Endothelial cell of umbilical vein (primary cell): ENCODE results near the gene CPA4. TPM values are rescaled to one million over a fixed set of nuclear protein-coding genes. Genes with fewer than 3 reads are reported as not detected.
A peak's percentile ranks its signal among the peaks of the same experiment; 100 is the strongest.

ENCODE experiments used
- BruUV-seq: library from RNA; stranded (reverse); fragments of 400-500 nt; replicated peaks from 2 replicates; lab custom pipeline; 2021; lab: Mats Ljungman, UMichigan
- CTCF ChIA-PET: fragments of 300-600, 350-600 bp; sonication (Branson Sonifier 250); formaldehyde crosslinking; loops from one replicate; lab custom pipeline; 2021; ENCODE audit warnings: antibody characterized with exemption, inconsistent platforms; lab: Charles Lee
- POLR2A ChIA-PET: fragments of 300-600, 350-600 bp; sonication (Branson Sonifier 250); formaldehyde crosslinking; loops from one replicate; lab custom pipeline; 2021; ENCODE audit warnings: antibody characterized with exemption, inconsistent platforms; lab: Charles Lee
- DNase-seq: peaks from one replicate; pipeline ENCODE4 v3.0.0-alpha.2; 2011; ENCODE audit warnings: low read depth, low spot score
- FAIRE-seq: peaks from 2 replicates; lab custom pipeline; 2011; peaks lifted over from hg19 to GRCh38; lab: Jason Lieb, UNC
- H2AFZ ChIP-seq: 2 replicates; pipeline ENCODE4 v1.6.0; 2012; ENCODE audit warnings: low read depth, low read length, control low read depth, inconsistent platforms
- H3K27ac ChIP-seq: 2 replicates; pipeline ENCODE4 v1.5.1; 2011; ENCODE audit warnings: low read depth, mild to moderate bottlenecking, control low read depth, low read length, moderate library complexity; ENCODE audit not compliant: insufficient read depth
- H3K27me3 ChIP-seq, 2 experiments: 2 replicates each; pipeline versions ENCODE4 v1.6.0 to v1.6.1; 2011; ENCODE audit warnings: low read length in 2 of 2, mixed read lengths in 1 of 2; ENCODE audit not compliant: control insufficient read depth in 2 of 2, insufficient read depth in 2 of 2
- H3K36me3 ChIP-seq, 2 experiments: 2 replicates in 1 of 2; 3 replicates in 1 of 2; pipeline ENCODE4 v1.5.1; 2011; ENCODE audit warnings: low read length in 2 of 2, mild to moderate bottlenecking in 1 of 2, moderate library complexity in 1 of 2; ENCODE audit not compliant: control insufficient read depth in 2 of 2, insufficient read depth in 2 of 2; ENCODE audit errors: extremely low read depth in 1 of 2
- H3K4me1 ChIP-seq: 3 replicates; pipeline ENCODE4 v1.5.1; 2011; ENCODE audit warnings: mild to moderate bottlenecking, low read length; ENCODE audit not compliant: control insufficient read depth, insufficient read depth; ENCODE audit errors: extremely low read depth
- H3K4me2 ChIP-seq: 2 replicates; pipeline ENCODE4 v1.6.1; 2011; ENCODE audit warnings: low read length, control low read depth, mixed read lengths; ENCODE audit not compliant: insufficient read depth
- H3K4me3 ChIP-seq, 3 experiments: fragments of 200-600 bp in 1 of 3; sonication (generic), shearing (Covaris generic) in 1 of 3; replicated peaks in 1 of 3; 2 replicates each; pipeline ENCODE4 v1.5.1; 2011 to 2016; ENCODE audit warnings: control low read depth in 3 of 3, low read length in 3 of 3, mild to moderate bottlenecking in 2 of 3, inconsistent platforms in 1 of 3, low read depth in 1 of 3, moderate library complexity in 1 of 3; ENCODE audit not compliant: insufficient read depth in 1 of 3
- H3K79me2 ChIP-seq: 2 replicates; pipeline ENCODE4 v1.6.0; 2012; ENCODE audit warnings: low read length, inconsistent platforms; ENCODE audit not compliant: control insufficient read depth, insufficient read depth
- H3K9ac ChIP-seq: replicated peaks from 2 replicates; pipeline ENCODE3; 2011; ENCODE audit warnings: low read length, control low read depth; ENCODE audit not compliant: insufficient read depth; ENCODE audit errors: extremely low read depth
- H3K9me1 ChIP-seq: replicated peaks from 3 replicates; pipeline ENCODE4 v1.6.0; 2011; ENCODE audit warnings: mild to moderate bottlenecking, low read length; ENCODE audit not compliant: control insufficient read depth, insufficient read depth; ENCODE audit errors: extremely low read depth
- H3K9me3 ChIP-seq: replicated peaks from 2 replicates; pipeline ENCODE4 v1.5.1; 2012; ENCODE audit warnings: low read length, inconsistent platforms; ENCODE audit not compliant: control insufficient read depth, insufficient read depth
- H4K20me1 ChIP-seq: replicated peaks from 2 replicates; pipeline ENCODE3; 2011; ENCODE audit warnings: mild to moderate bottlenecking, low read length; ENCODE audit not compliant: control insufficient read depth, insufficient read depth; ENCODE audit errors: extremely low read depth
- FOS ChIP-seq: IDR thresholded peaks from 2 replicates; pipeline ENCODE4 v1.6.1; 2011; ENCODE audit warnings: mild to moderate bottlenecking, low read length, moderate library complexity, borderline replicate concordance; ENCODE audit not compliant: insufficient read depth
- GATA2 ChIP-seq: IDR thresholded peaks from 2 replicates; pipeline ENCODE4 v1.7.0; 2011; ENCODE audit warnings: low read depth, mild to moderate bottlenecking, moderate library complexity, mixed read lengths, low read length; ENCODE audit not compliant: insufficient read length, insufficient read depth
- JUN ChIP-seq: IDR thresholded peaks from 2 replicates; pipeline ENCODE4 v1.6.1; 2011; ENCODE audit warnings: borderline replicate concordance, low read depth; ENCODE audit not compliant: insufficient read length, insufficient read depth
- dilution Hi-C: fragments of 300-500 bp; cut with MboI; formaldehyde crosslinking; loops from one replicate; pipeline ENCODE4 v1.15.0; 2019; ENCODE audit warnings: low sequenced_read_pairs; ENCODE audit not compliant: extremely low pct_ligation_motif_present
- intact Hi-C: fragments of 100-400 bp; cut with micrococcal nuclease; formaldehyde crosslinking; loops from one replicate; pipeline ENCODE4 v1.10.0; 2022
- polyA plus RNA-seq, 4 experiments: library from polyadenylated mRNA; depleted of rRNA in 3 of 4; stranded (reverse) in 3 of 4; unstranded in 1 of 4; fragments of >200 nt; gene quantifications; 2 replicates each; pipeline versions ENCODE4 v1.2.1 to v1.2.3, GENCODE V29; 2011 to 2012; ENCODE audit warnings: missing spikeins in 1 of 4
- total RNA-seq: library from RNA; stranded (reverse); gene quantifications from 2 replicates; pipeline ENCODE4 v1.2.3, GENCODE V29; 2021

CPA4 gene
- total and polyA plus RNA-seq, 2 donors (not counting 3 experiments of a cell fraction or from before 2014, with no cell fraction given): 0.36 TPM; not detected in 1

DNA sequence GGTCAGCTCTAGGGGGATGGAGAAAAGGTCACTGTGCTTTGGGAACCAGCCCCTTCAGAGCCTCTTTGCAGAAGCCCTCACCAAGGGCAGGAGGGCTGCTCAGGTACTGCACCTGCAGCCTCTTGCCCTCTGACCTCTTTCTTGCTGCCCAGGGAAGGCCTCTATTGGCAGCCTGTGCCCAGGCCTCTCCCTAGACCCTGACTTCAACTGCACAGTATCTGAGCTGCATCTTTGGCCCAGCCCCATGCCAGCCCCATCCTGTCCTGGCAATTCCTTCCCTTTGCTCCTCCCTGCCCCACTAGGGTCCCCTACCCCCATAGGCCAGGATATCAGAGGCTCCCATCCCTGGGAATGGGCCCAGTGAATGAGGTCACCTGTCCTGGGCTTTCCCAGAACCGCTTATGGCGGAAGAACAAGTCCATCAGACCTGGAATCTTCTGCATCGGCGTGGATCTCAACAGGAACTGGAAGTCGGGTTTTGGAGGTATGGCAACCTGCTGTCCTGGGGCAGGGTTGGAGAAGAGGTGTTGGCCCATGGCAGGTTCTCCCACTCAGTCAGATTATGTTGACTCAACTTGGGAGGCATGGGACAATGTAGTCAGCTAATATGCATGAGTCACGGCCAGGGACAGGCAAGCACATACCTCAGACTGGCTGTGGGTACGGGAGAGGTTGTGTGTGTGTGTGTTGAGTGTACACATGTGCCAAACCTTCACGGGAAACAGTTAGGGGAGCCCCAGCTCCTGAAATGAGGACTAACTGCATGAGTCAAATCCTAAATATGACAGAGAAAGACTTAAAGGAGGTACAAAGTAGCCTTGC is 70.3 kb downstream of the CPA4 start:
- POLR2A ChIA-PET: no interaction called here
- FAIRE-seq (no peak), DNase-seq (no peak)
- peak; percentile 7 for TF ChIP-seq JUN
- peak; percentile 45 for TF ChIP-seq FOS
- no peak for TF ChIP-seq GATA2
- no peaks in the 10 kb centered on the region for H3K79me2 ChIP-seq
- dilution Hi-C loops (no loop called here), intact Hi-C loops (no loop called here)
- H3K36me3 ChIP-seq: no peaks in the 10 kb centered on the region
- no peak overlapping the region for H3K9ac ChIP-seq
- CTCF ChIA-PET: no interaction called here
- H3K27me3 ChIP-seq: no peaks in the 10 kb centered on the region
- H3K27ac ChIP-seq: no peak overlapping the region
- no peak overlapping the region for H2AFZ ChIP-seq
- H3K9me1 ChIP-seq: no peaks in the 10 kb centered on the region
- no peaks in the 10 kb centered on the region for H3K9me3 ChIP-seq
- no TSS peak for BruUV-seq
- H3K4me3 ChIP-seq: no peak overlapping the region
- no peaks in the 10 kb centered on the region for H3K4me1 ChIP-seq
- no peak overlapping the region for H3K4me2 ChIP-seq
- no peaks in the 10 kb centered on the region for H4K20me1 ChIP-seq

DNA sequence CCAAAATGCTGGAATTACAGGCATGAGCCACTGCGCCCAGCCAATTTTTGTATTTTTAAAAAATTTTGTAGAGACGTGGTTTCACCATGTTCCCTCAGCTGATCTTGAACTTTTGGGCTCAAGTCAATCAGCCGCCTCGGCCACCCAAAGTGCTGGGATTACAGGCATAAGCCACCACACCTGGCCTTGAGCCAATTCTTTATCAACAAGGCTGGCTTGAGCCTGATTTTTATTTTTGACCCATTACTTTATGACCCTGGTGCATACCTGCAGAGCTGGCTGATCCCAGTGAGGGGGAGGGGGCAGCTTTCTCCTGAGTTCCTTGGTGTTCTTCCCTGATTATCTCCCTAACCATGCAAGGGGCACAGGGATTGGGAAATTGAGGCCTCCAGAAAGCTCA is 71.5 kb downstream of the CPA4 start:
- no peak overlapping the region for H3K9ac ChIP-seq

More for the DNA sequence above, 71.5 kb downstream of the CPA4 start:
- no peak overlapping the region for H3K4me2 ChIP-seq
- dilution Hi-C loops (no loop called here), intact Hi-C loops (no loop called here)
- H2AFZ ChIP-seq: no peak overlapping the region
- no peaks in the 10 kb centered on the region for H3K27me3 ChIP-seq
- FAIRE-seq: no peak
- H3K79me2 ChIP-seq: no peaks in the 10 kb centered on the region
- no peak overlapping the region for H3K27ac ChIP-seq
- no peak overlapping the region for H3K4me3 ChIP-seq
- TF ChIP-seq FOS: no peak
- no peaks in the 10 kb centered on the region for H3K36me3 ChIP-seq
- peaks cover 3% of the 10 kb centered on the region for H3K4me1 ChIP-seq
- ChIA-PET CTCF (no interaction called here), POLR2A (no interaction called here)
- no peaks in the 10 kb centered on the region for H4K20me1 ChIP-seq
- no peak for DNase-seq
- no TSS peak for BruUV-seq
- H3K9me1 ChIP-seq: no peaks in the 10 kb centered on the region
- no peaks in the 10 kb centered on the region for H3K9me3 ChIP-seq
